Measurements from ENCODE around the gene KNSTRN.

The KNSTRN gene

GRCh38 chr15:40346579-40347558 lies 35.7 kb upstream of the KNSTRN start:
- H3K9me3 ChIP-seq (ENCODE audit: insufficient read depth, low read length), result no peaks in the 10 kb centered on the region
- no peaks in the 10 kb centered on the region for H3K36me3 ChIP-seq (ENCODE audit: insufficient read depth, insufficient read length, low read length)
- DNase-seq (ENCODE audit: low read depth, low spot score), result no peak
- no peaks in the 10 kb centered on the region for H3K27me3 ChIP-seq (ENCODE audit: insufficient read depth, insufficient read length)
- no peak overlapping the region for H3K4me3 ChIP-seq (ENCODE audit: insufficient read length, low read depth)
- no peak overlapping the region for H3K9ac ChIP-seq (ENCODE audit: insufficient read length, low read depth)
- no peak for TF ChIP-seq YY1 (IDR thresholded peaks at IDR 0.05; ENCODE audit: insufficient read depth, insufficient read length)
- no peak for TF ChIP-seq ZNF274 (IDR thresholded peaks at IDR 0.05; ENCODE audit: low read depth, low read length)
- TF ChIP-seq SUZ12 (IDR thresholded peaks at IDR 0.05; ENCODE audit: extremely low read depth, insufficient read depth, insufficient read length), result no peak
- H3K4me1 ChIP-seq (ENCODE audit: insufficient read depth, insufficient read length), result peaks cover 21% of the 10 kb centered on the region

- no peak for DNase-seq (ENCODE audit: low read depth, low spot score)
- Histone ChIP-seq H3K27me3 (ENCODE audit: insufficient read depth, insufficient read length) (no peaks in the 10 kb centered on the region), H3K36me3 (ENCODE audit: insufficient read depth, insufficient read length, low read length) (no peaks in the 10 kb centered on the region), H3K4me1 (ENCODE audit: insufficient read depth, insufficient read length) (peaks cover 21% of the 10 kb centered on the region), H3K9ac (ENCODE audit: insufficient read length, low read depth) (no peak overlapping the region), H3K4me3 (ENCODE audit: insufficient read length, low read depth) (no peak overlapping the region), H3K9me3 (ENCODE audit: insufficient read depth, low read length) (no peaks in the 10 kb centered on the region)
- TF ChIP-seq SUZ12 (IDR thresholded peaks at IDR 0.05; ENCODE audit: extremely low read depth, insufficient read depth, insufficient read length), result no peak
- no peak for TF ChIP-seq ZNF274 (IDR thresholded peaks at IDR 0.05; ENCODE audit: low read depth, low read length)
- no peak for TF ChIP-seq YY1 (IDR thresholded peaks at IDR 0.05; ENCODE audit: insufficient read depth, insufficient read length)
Observed at GRCh38 chr15:40347559-40348473, 34.7 kb upstream of the KNSTRN start.

DNA sequence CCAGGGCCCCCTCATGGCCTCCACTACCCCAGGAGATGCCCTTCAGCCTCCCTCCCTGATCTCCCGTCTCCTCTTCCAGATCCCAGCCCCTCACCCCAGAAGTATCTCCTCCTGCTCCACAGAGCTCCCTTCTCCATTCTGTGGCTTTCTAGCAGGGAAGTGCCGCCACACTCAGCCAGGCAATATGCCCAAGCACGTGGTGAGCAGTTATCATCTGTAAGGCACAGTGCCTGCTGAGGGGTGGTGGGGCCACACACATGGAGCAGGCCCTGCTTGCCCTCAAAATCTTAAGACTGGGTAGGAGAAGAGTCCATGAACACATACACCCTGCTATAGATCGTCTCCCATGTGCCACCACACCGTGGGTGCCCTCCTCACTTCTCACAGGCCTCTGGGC lies 34.0 kb upstream of the KNSTRN start:
- Histone ChIP-seq H3K36me3 (ENCODE audit: insufficient read depth, insufficient read length, low read length) (no peaks in the 10 kb centered on the region), H3K9me3 (ENCODE audit: insufficient read depth, low read length) (no peaks in the 10 kb centered on the region), H3K27me3 (ENCODE audit: insufficient read depth, insufficient read length) (no peaks in the 10 kb centered on the region), H3K4me3 (ENCODE audit: insufficient read length, low read depth) (no peak overlapping the region), H3K9ac (ENCODE audit: insufficient read length, low read depth) (no peak overlapping the region), H3K4me1 (ENCODE audit: insufficient read depth, insufficient read length) (peaks cover 15% of the 10 kb centered on the region)
- DNase-seq (ENCODE audit: low read depth, low spot score), result no peak
- TF ChIP-seq SUZ12 (IDR thresholded peaks at IDR 0.05; ENCODE audit: extremely low read depth, insufficient read depth, insufficient read length), result no peak
- TF ChIP-seq ZNF274 (IDR thresholded peaks at IDR 0.05; ENCODE audit: low read depth, low read length), result no peak
- no peak for TF ChIP-seq YY1 (IDR thresholded peaks at IDR 0.05; ENCODE audit: insufficient read depth, insufficient read length)

GRCh38 chr15:40349163-40349562 lies 33.4 kb upstream of the KNSTRN start:
- Histone ChIP-seq H3K36me3 (ENCODE audit: insufficient read depth, insufficient read length, low read length) (no peaks in the 10 kb centered on the region), H3K9ac (ENCODE audit: insufficient read length, low read depth) (no peak overlapping the region), H3K4me1 (ENCODE audit: insufficient read depth, insufficient read length) (peaks cover 21% of the 10 kb centered on the region), H3K9me3 (ENCODE audit: insufficient read depth, low read length) (no peaks in the 10 kb centered on the region), H3K4me3 (ENCODE audit: insufficient read length, low read depth) (no peak overlapping the region), H3K27me3 (ENCODE audit: insufficient read depth, insufficient read length) (no peaks in the 10 kb centered on the region)
- TF ChIP-seq ZNF274 (IDR thresholded peaks at IDR 0.05; ENCODE audit: low read depth, low read length) (no peak), SUZ12 (IDR thresholded peaks at IDR 0.05; ENCODE audit: extremely low read depth, insufficient read depth, insufficient read length) (no peak), YY1 (IDR thresholded peaks at IDR 0.05; ENCODE audit: insufficient read depth, insufficient read length) (no peak)
- DNase-seq (ENCODE audit: low read depth, low spot score), result no peak

GRCh38 chr15:40352281-40352901 lies 30.1 kb upstream of the KNSTRN start:
- H3K27me3 ChIP-seq (ENCODE audit: insufficient read depth, insufficient read length), result peaks cover 14% of the 10 kb centered on the region
- H3K4me1 ChIP-seq (ENCODE audit: insufficient read depth, insufficient read length), result peaks cover 9% of the 10 kb centered on the region
- H3K9me3 ChIP-seq (ENCODE audit: insufficient read depth, low read length), result no peaks in the 10 kb centered on the region
- H3K9ac ChIP-seq (ENCODE audit: insufficient read length, low read depth), result no peak overlapping the region
- no peak overlapping the region for H3K4me3 ChIP-seq (ENCODE audit: insufficient read length, low read depth)
- DNase-seq (ENCODE audit: low read depth, low spot score), result no peak
- TF ChIP-seq YY1 (IDR thresholded peaks at IDR 0.05; ENCODE audit: insufficient read depth, insufficient read length), result no peak
- no peak for TF ChIP-seq ZNF274 (IDR thresholded peaks at IDR 0.05; ENCODE audit: low read depth, low read length)
- no peak for TF ChIP-seq SUZ12 (IDR thresholded peaks at IDR 0.05; ENCODE audit: extremely low read depth, insufficient read depth, insufficient read length)
- no peaks in the 10 kb centered on the region for H3K36me3 ChIP-seq (ENCODE audit: insufficient read depth, insufficient read length, low read length)

- Histone ChIP-seq H3K4me3 (ENCODE audit: insufficient read length, low read depth) (no peak overlapping the region), H3K4me1 (ENCODE audit: insufficient read depth, insufficient read length) (peaks cover 9% of the 10 kb centered on the region), H3K9ac (ENCODE audit: insufficient read length, low read depth) (no peak overlapping the region), H3K9me3 (ENCODE audit: insufficient read depth, low read length) (no peaks in the 10 kb centered on the region), H3K36me3 (ENCODE audit: insufficient read depth, insufficient read length, low read length) (no peaks in the 10 kb centered on the region), H3K27me3 (ENCODE audit: insufficient read depth, insufficient read length) (peaks cover 18% of the 10 kb centered on the region)
- TF ChIP-seq YY1 (IDR thresholded peaks at IDR 0.05; ENCODE audit: insufficient read depth, insufficient read length) (no peak), SUZ12 (IDR thresholded peaks at IDR 0.05; ENCODE audit: extremely low read depth, insufficient read depth, insufficient read length) (no peak), ZNF274 (IDR thresholded peaks at IDR 0.05; ENCODE audit: low read depth, low read length) (no peak)
- DNase-seq (ENCODE audit: low read depth, low spot score), result no peak
Observed at GRCh38 chr15:40353697-40354096, 28.8 kb upstream of the KNSTRN start.

All from NT2/D1 (cell line).